Measurements from ENCODE around the gene PLEKHO2. TPM values are rescaled to one million over a fixed set of nuclear protein-coding genes. Genes with fewer than 3 reads are reported as not detected.

Gene PLEKHO2
- total RNA-seq, 1 experiment from 2014 or later, result 7.9 TPM

DNA sequence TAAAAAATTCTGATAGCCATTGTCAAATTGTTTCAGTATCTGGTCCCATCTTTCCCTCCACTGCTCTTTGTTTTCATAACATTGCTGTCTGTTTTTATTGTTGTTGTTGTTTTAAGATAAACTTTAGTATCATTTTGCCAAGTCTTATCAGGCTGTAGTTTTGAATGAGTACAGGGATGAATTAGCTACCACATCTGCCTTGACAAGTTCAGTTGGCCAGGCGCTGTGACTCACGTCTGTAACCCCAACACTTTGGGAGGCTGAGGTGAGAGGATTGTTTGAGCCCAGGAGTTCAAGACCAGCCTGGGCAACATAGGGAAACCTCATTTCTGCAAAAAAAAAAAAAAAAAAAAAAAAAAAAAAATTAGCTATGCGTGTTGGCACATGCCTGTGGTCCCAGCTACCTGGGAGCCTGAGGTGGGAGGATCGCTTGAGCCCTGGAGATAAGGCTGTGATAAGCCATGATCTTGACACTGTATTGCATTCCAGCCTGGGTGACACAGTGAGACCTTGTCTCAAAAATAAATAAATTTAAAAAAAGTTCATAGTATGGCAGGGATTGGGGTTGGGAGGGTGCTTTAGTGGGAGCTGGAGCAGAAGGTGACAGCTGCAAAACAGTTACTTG lies 61.7 kb downstream of the PLEKHO2 start:
- Histone ChIP-seq H3K27ac (no peak overlapping the region), H3K36me3 (ENCODE audit: low read depth) (no peaks in the 10 kb centered on the region), H3K9me2 (ENCODE audit: insufficient read depth) (no peaks in the 10 kb centered on the region), H3K27me3 (ENCODE audit: insufficient read depth, low read depth) (no peaks in the 10 kb centered on the region), H3K4me3 (no peak overlapping the region), H4K20me1 (ENCODE audit: insufficient read depth) (no peaks in the 10 kb centered on the region), H3K79me2 (ENCODE audit: low read depth) (no peaks in the 10 kb centered on the region), H2AFZ (no peak overlapping the region), H3K4me2 (no peak overlapping the region), H3K4me1 (replicated peaks; ENCODE audit: insufficient read depth) (peaks cover 1% of the 10 kb centered on the region; the same call in 1 of the 2 replicates), H3K9me3 (ENCODE audit: insufficient read depth, low read depth) (no peaks in the 10 kb centered on the region), H3F3A (ENCODE audit: insufficient read depth, low read depth) (no peaks in the 10 kb centered on the region)
- TF ChIP-seq EZH2 (IDR thresholded peaks at IDR 0.05; ENCODE audit: low read depth), result no peak
- TF ChIP-seq, protein P1, sequence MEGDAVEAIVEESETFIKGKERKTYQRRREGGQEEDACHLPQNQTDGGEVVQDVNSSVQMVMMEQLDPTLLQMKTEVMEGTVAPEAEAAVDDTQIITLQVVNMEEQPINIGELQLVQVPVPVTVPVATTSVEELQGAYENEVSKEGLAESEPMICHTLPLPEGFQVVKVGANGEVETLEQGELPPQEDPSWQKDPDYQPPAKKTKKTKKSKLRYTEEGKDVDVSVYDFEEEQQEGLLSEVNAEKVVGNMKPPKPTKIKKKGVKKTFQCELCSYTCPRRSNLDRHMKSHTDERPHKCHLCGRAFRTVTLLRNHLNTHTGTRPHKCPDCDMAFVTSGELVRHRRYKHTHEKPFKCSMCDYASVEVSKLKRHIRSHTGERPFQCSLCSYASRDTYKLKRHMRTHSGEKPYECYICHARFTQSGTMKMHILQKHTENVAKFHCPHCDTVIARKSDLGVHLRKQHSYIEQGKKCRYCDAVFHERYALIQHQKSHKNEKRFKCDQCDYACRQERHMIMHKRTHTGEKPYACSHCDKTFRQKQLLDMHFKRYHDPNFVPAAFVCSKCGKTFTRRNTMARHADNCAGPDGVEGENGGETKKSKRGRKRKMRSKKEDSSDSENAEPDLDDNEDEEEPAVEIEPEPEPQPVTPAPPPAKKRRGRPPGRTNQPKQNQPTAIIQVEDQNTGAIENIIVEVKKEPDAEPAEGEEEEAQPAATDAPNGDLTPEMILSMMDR (conservative IDR thresholded peaks at IDR 0.05), result no peak
- POLR2A ChIA-PET (ENCODE audit: unreplicated experiment), result no interaction called here
- intact Hi-C loops (cut with micrococcal nuclease; ENCODE audit: unreplicated experiment), result no loop called here
- CTCF ChIA-PET, result interaction anchor here (0.7 kb wide), 1 partner anchor 78 kb away, joined by 7 read pairs; no protein-coding TSS in a partner anchor
- BruUV-seq (replicated peaks), result no TSS peak
- no peak for DNase-seq

DNA sequence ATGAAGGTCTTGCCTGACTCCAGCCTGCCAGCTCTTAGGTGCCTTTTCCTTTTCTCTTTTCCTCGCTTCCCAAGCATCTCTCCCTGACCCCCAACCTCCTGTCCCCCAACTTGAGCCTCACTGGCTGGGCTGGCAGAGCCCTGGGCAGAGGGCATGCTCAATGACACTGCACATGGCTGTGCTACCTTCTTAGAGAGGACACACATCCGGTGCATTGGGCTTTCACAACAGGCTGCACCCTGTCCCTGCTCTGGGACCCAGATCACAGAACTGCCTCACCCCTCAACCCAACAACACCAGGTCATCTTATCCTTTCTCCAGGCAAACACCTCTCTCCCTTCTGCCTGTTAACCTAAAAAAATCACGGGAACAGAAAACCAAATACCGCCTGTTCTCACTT lies 62.5 kb downstream of the PLEKHO2 start:
- Histone ChIP-seq H2AFZ (no peak overlapping the region), H3K27ac (no peak overlapping the region), H3K36me3 (ENCODE audit: low read depth) (no peaks in the 10 kb centered on the region), H3F3A (ENCODE audit: insufficient read depth, low read depth) (no peaks in the 10 kb centered on the region), H3K4me1 (replicated peaks; ENCODE audit: insufficient read depth) (no peaks in the 10 kb centered on the region), H4K20me1 (ENCODE audit: insufficient read depth) (no peaks in the 10 kb centered on the region), H3K79me2 (ENCODE audit: low read depth) (no peaks in the 10 kb centered on the region), H3K4me3 (no peak overlapping the region), H3K9me2 (ENCODE audit: insufficient read depth) (no peaks in the 10 kb centered on the region), H3K27me3 (ENCODE audit: insufficient read depth, low read depth) (no peaks in the 10 kb centered on the region), H3K4me2 (no peak overlapping the region), H3K9me3 (ENCODE audit: insufficient read depth, low read depth) (no peaks in the 10 kb centered on the region)
- TF ChIP-seq, protein P1 (conservative IDR thresholded peaks at IDR 0.05), result no peak
- no peak for TF ChIP-seq EZH2 (IDR thresholded peaks at IDR 0.05; ENCODE audit: low read depth)
- intact Hi-C loops (cut with micrococcal nuclease; ENCODE audit: unreplicated experiment), result no loop called here
- POLR2A ChIA-PET (ENCODE audit: unreplicated experiment), result no interaction called here
- DNase-seq, result no peak
- BruUV-seq (replicated peaks), result no TSS peak
- CTCF ChIA-PET, result no interaction called here

DNA sequence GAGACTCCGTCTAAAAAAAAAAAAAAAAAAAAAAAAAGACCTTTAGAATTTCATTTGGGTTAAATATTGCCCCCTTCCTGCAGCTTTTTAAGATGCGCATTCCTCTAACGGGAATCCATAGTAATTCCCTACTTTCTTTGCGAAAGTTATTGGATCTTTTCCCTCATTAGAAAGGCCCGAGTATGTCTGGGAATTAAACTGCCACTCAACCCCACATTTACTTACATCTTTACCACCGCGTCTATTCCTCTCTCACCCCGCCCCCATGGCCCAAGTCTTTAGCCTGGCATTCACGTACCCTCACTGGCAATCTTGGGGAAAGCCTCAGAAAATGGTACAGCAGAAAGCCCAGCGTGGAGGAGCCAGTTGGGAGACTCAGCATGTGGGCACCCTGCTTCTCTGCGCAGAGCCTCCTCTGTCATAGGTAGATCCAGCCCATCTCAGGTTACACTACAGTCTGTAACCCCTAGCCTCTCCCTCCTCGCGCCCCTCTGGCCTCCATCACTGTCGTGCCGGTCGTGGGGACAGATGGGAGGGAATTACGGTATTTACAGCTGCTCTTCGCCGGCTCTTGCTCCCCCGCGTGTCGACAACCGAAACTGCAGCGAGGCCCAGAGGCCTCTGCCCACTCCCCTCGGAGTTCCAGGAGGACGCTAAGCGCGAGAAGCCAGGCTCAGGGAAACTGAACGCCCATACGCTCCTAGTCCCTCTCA lies 63.6 kb downstream of the PLEKHO2 start:
- Histone ChIP-seq H3K36me3 (ENCODE audit: low read depth) (no peaks in the 10 kb centered on the region), H3K27me3 (ENCODE audit: insufficient read depth, low read depth) (no peaks in the 10 kb centered on the region), H3F3A (ENCODE audit: insufficient read depth, low read depth) (no peaks in the 10 kb centered on the region), H3K4me3 (peak overlapping the region; percentile 35; the same call in 1 of the 2 replicates), H3K9me3 (ENCODE audit: insufficient read depth, low read depth) (no peaks in the 10 kb centered on the region), H3K79me2 (ENCODE audit: low read depth) (no peaks in the 10 kb centered on the region), H2AFZ (peak overlapping the region; percentile 75), H3K9me2 (ENCODE audit: insufficient read depth) (no peaks in the 10 kb centered on the region), H4K20me1 (ENCODE audit: insufficient read depth) (no peaks in the 10 kb centered on the region), H3K4me1 (replicated peaks; ENCODE audit: insufficient read depth) (no peaks in the 10 kb centered on the region), H3K27ac (no peak overlapping the region), H3K4me2 (peak overlapping the region; percentile 69)
- CTCF ChIA-PET, result no interaction called here
- intact Hi-C loops (cut with micrococcal nuclease; ENCODE audit: unreplicated experiment), result loop anchor here (1.0 kb wide), 1 partner anchor 174 kb away; no protein-coding TSS in a partner anchor
- TF ChIP-seq, protein P1 (conservative IDR thresholded peaks at IDR 0.05), result peak; percentile 73
- no peak for TF ChIP-seq EZH2 (IDR thresholded peaks at IDR 0.05; ENCODE audit: low read depth)
- no TSS peak for BruUV-seq (replicated peaks)
- POLR2A ChIA-PET (ENCODE audit: unreplicated experiment), result interaction anchor here (0.6 kb wide), 1 partner anchor 79 kb away, joined by 3 read pairs; no protein-coding TSS in a partner anchor
- DNase-seq, result peak in 1 of 2 experiments; percentile 68

All from PC-9 (cell line).